Measurements from ENCODE around the gene DGCR6L.
"Not testable (repeated sequence)": the region's sequence is repeated elsewhere in the genome, so short reads cannot be mapped to it uniquely, and the experiment has no call there.

The DGCR6L gene

DNA sequence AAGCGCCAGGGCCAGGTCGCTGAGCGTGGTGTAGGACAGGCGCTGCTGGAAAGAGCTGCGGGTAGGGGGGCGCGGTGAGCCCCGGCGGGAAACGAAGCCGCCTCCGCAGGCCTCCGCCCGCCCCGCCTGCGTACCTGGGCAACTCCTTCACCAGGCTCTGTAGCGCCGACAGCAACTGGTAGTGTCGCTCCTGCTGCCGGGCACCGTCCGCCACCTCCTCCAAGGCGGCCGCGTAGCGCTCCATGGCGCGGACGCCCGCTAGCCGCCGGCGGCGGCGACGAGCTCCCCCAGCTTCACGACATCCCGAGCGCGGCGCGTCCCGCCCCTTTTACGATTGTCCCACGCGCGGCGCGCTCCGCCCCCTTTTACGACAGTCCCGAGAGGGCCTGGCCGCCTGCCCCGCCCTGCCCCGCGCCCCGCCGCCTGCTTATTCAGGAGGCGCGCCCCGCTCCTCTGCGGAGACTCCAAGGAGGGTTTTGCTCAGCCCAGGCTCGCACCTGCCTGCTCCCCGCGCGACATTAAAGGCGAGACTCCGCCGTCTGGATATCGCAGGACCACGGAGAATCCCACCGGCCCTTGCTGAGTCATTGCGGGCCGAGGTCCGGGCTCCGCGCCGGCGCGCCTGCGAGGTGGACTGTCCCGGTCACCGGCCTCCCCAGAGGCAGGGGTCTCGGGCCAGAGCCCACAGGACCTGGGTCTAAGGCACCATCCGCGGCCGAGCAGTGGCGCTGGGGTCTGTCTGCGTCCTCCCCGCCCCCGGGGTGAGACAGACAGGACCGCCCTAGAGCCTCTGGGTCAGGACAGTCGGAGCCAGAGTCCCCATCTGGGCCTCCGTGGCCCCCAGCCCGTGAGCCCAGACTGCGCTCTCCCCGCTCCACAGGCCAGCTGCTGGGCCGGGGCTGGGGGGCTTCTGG lies at the start of gene DGCR6L:
Gene DGCR6L (minus strand): TSS at position 316 of the 914 bp plus-strand sequence. CDS start 72 bp downstream, at position 244.
- in situ Hi-C loops (cut with HindIII; ENCODE audit: low sequenced_read_pairs) = no loop called here

GRCh38 chr22:20368875-20369274 lies 49.0 kb upstream of the DGCR6L start:
- in situ Hi-C loops (cut with HindIII; ENCODE audit: low sequenced_read_pairs) = not testable (repeated sequence)

DNA sequence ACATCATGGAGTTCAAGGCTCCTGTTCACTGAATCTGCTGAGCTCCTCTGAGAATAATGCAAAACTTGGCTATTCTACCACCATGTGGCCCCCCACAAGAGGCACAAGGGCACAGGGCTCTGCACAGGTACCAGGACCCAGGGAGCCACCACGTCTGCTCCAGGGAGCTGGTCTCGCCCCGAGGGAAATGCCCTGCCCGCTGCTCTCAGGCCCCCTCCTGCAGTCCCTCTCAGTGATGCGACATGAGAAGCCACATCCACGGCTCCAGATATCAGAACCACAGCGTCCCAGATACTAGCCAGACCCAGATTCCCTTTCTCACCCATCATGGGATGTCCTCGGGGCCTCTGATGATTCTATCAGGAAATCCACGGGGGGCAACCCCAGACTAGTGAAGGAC lies 47.0 kb upstream of the DGCR6L start:
- in situ Hi-C loops (cut with HindIII; ENCODE audit: low sequenced_read_pairs) = not testable (repeated sequence)

GRCh38 chr22:20364335-20365260 lies 44.7 kb upstream of the DGCR6L start:
- in situ Hi-C loops (cut with HindIII; ENCODE audit: low sequenced_read_pairs) = not testable (repeated sequence)

GRCh38 chr22:20362403-20362802 lies 42.5 kb upstream of the DGCR6L start:
- in situ Hi-C loops (cut with HindIII; ENCODE audit: low sequenced_read_pairs) = not testable (repeated sequence)

GRCh38 chr22:20361752-20362229 lies 41.9 kb upstream of the DGCR6L start:
- in situ Hi-C loops (cut with HindIII; ENCODE audit: low sequenced_read_pairs) = not testable (repeated sequence)

DNA sequence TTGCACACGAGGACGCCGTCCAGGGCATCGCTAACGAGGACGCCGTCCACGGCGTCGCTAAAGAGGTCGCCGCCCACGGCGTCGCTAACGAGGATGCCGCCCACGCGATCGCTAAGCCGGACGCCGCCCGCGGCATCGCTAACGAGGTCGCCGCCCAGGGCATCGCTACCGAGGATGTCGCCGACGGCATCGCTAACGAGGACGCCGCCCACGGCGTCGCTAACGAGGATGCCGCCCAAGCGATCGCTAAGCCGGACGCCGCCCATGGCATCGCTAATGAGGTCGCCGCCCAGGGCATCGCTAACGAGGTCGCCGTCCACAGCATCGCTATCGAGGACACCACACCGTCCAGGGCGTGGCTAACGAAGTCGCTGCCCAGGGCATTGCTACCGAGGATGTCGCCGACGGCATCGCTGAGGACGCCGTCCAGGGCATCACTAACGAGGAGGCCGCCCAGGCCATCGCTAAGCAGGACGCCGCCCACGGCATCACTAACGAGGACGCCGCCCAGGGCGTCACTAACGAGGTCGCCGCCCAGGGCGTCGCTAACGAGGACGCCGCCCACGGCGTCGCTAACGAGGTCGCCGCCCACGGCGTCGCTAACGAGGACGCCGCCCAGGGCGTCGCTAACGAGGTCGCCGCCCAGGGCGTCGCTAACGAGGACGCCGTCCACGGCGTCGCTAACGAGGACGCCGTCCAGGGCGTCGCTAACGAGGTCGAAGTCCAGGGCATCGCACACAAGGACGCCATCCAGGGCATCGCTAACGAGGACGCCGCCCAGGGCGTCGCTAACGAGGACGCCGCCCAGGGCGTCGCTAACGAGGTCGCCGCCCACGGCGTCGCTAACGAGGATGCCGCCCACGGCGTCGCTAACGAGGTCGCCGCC lies 41.2 kb upstream of the DGCR6L start:
- in situ Hi-C loops (cut with HindIII; ENCODE audit: low sequenced_read_pairs) = not testable (repeated sequence)

- in situ Hi-C loops (cut with HindIII; ENCODE audit: low sequenced_read_pairs) = not testable (repeated sequence)
Measured at GRCh38 chr22:20360261-20360660, 40.4 kb upstream of the DGCR6L start.

DNA sequence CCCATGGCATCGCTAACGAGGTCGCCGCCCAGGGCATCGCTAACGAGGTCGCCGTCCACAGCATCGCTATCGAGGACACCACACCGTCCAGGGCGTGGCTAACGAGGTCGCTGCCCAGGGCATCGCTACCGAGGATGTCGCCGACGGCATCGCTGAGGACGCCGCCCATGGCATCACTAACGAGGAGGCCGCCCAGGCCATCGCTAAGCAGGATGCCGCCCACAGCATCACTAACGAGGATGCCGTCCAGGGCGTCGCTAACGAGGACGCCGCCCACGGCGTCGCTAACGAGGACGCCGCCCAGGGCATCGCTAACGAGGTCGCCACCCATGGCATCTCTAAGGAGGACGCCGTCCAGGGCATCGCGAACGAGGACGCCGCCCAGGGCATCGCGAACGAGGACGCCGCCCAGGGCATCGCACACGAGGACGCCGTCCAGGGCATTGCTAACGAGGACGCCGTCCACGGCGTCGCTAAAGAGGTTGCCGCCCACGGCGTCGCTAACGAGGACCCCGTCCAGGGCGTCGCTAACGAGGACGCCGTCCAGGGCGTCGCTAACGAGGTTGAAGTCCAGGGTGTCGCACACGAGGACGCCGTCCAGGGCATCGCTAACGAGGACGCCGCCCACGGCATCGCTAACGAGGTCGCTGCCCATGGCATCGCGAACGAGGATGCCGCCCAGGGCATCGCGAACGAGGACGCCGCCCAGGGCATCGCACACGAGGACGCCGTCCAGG lies 38.8 kb upstream of the DGCR6L start:
- in situ Hi-C loops (cut with HindIII; ENCODE audit: low sequenced_read_pairs) = not testable (repeated sequence)

DNA sequence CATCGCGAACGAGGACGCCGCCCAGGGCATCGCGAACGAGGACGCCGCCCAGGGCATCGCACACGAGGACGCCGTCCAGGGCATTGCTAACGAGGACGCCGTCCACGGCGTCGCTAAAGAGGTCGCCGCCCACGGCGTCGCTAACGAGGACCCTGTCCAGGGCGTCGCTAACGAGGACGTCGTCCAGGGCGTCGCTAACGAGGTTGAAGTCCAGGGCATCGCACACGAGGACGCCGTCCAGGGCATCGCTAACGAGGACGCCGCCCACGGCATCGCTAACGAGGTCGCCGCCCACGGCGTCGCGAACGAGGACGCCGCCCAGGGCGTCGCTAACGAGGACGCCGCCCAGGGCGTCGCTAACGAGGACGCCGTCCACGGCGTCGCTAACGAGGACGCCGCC lies 38.1 kb upstream of the DGCR6L start:
- in situ Hi-C loops (cut with HindIII; ENCODE audit: low sequenced_read_pairs) = not testable (repeated sequence)

- in situ Hi-C loops (cut with HindIII; ENCODE audit: low sequenced_read_pairs) = not testable (repeated sequence)
Measured at GRCh38 chr22:20356906-20357305, 37.0 kb upstream of the DGCR6L start.

- in situ Hi-C loops (cut with HindIII; ENCODE audit: low sequenced_read_pairs) = not testable (repeated sequence)
Measured at GRCh38 chr22:20355939-20356636, 36.2 kb upstream of the DGCR6L start.

- in situ Hi-C loops (cut with HindIII; ENCODE audit: low sequenced_read_pairs) = no loop called here
Measured at GRCh38 chr22:20354238-20354975, 34.5 kb upstream of the DGCR6L start.

DNA sequence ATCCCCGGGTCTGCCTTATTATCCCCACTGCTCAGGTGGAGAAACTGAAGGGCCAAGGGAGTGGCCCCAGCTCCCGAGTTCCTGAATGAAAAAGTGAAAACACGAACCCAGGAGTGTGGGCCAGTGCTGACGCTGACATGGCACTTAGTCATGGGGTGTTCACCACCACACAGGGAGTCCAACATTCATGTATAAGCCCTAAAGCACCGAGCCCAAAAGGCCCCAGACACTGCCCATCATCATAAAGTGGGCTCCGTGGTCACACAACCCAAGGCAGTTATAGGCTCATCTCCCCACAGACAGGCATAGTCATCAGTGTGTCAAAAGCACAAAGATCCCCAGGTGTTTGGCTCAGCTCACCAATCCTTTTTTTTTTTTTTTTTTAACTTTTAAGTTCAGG lies 32.7 kb upstream of the DGCR6L start:
- in situ Hi-C loops (cut with HindIII; ENCODE audit: low sequenced_read_pairs) = not testable (repeated sequence)

- in situ Hi-C loops (cut with HindIII; ENCODE audit: low sequenced_read_pairs) = not testable (repeated sequence)
Measured at GRCh38 chr22:20346553-20346952, 26.7 kb upstream of the DGCR6L start.

GRCh38 chr22:20338291-20338690 lies 18.4 kb upstream of the DGCR6L start:
- in situ Hi-C loops (cut with HindIII; ENCODE audit: low sequenced_read_pairs) = not testable (repeated sequence)

DNA sequence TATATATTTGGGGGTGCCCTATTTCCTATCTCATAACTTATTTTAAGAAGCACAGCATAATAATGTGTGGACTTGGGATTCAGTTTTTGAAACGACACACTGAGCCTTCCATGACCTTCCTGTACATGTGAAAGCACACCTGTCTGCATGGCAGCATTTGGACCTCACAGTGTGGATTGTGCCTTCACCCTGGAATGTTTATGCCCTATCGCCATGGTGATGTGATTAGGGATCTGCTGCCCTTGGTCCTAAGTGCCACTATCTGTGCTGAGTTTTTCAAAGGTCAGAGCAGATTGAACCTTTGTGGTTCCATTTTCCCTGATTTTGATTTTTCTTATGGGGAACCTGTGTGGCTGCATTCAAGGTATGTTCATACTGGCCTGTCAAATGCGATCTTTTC lies 17.9 kb upstream of the DGCR6L start:
- in situ Hi-C loops (cut with HindIII; ENCODE audit: low sequenced_read_pairs) = not testable (repeated sequence)

DNA sequence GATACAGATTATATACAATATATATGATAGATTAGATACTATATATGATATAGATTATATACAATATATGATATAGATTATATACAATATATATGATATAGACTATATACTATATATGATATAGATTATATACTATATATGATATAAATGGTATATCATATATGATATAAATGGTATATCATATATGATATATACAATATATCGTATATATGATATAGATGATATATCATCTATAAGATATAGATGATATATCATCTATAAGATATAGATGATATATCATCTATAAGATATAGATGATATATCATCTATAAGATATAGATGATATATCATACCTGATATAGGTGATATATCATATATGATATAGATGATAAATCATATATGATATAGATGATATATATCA lies 16.7 kb upstream of the DGCR6L start:
- in situ Hi-C loops (cut with HindIII; ENCODE audit: low sequenced_read_pairs) = not testable (repeated sequence)
